SK-N-SH (cell line): Measurements from ENCODE around the gene TMEM69. TPM values are rescaled to one million over a fixed set of nuclear protein-coding genes. Genes with fewer than 3 reads are reported as not detected.
A peak's percentile ranks its signal among the peaks of the same experiment; 100 is the strongest.

ENCODE experiments used
- CTCF ChIA-PET: fragments of 300-600, 350-600 bp; formaldehyde crosslinking; extraction: SDS; loops from one replicate; lab custom pipeline; 2021; lab: Yijun Ruan, JAX
- POLR2A ChIA-PET: fragments of 350-600 bp; sonication (Branson Sonifier 250); formaldehyde crosslinking; extraction: SDS; loops from one replicate; lab custom pipeline; 2020; ENCODE audit warnings: antibody characterized with exemption, inconsistent platforms; lab: Yijun Ruan, JAX
- DNase-seq: peaks from one replicate; pipeline ENCODE4 v3.0.0; 2012
- H2AFZ ChIP-seq: fragments of 200-600 bp; sonication (generic); 2 replicates; pipeline ENCODE4 v1.8.1; 2016; ENCODE audit warnings: antibody characterized with exemption, mild to moderate bottlenecking, low read depth
- H3F3A ChIP-seq: fragments of 200-600 bp; sonication (generic); replicated peaks from 2 replicates; pipeline ENCODE3; 2016; ENCODE audit warnings: antibody characterized with exemption, mild to moderate bottlenecking; ENCODE audit not compliant: insufficient read depth
- H3K27ac ChIP-seq, 2 experiments: fragments of 200-500 bp in 1 of 2; fragments of 200-600 bp in 1 of 2; sonication (Bioruptor generic) in 1 of 2; sonication (generic), shearing (Covaris generic) in 1 of 2; 2 replicates each; pipeline versions ENCODE4 v1.5.1 to v1.6.1; 2014 to 2016; ENCODE audit warnings: low read depth in 2 of 2, inconsistent platforms in 1 of 2, low read length in 1 of 2, mild to moderate bottlenecking in 1 of 2, mixed read lengths in 1 of 2
- H3K27me3 ChIP-seq: fragments of 200-600 bp; sonication (generic), shearing (Covaris generic); 2 replicates; pipeline ENCODE4 v1.6.1; 2016; ENCODE audit warnings: mixed run types; ENCODE audit not compliant: insufficient read depth
- H3K36me3 ChIP-seq, 2 experiments: fragments of 200-500 bp in 1 of 2; fragments of 200-600 bp in 1 of 2; sonication (Bioruptor generic) in 1 of 2; sonication (generic) in 1 of 2; replicated peaks in 1 of 2; 2 replicates each; pipeline versions ENCODE3 to v1.5.1; 2014 to 2016; ENCODE audit warnings: low read length in 1 of 2, mild to moderate bottlenecking in 1 of 2; ENCODE audit not compliant: insufficient read depth in 2 of 2, control insufficient read depth in 1 of 2
- H3K4me1 ChIP-seq, 2 experiments: fragments of 200-500 bp in 1 of 2; fragments of 200-600 bp in 1 of 2; sonication (Bioruptor generic) in 1 of 2; sonication (generic), shearing (Covaris generic) in 1 of 2; 2 replicates each; pipeline versions ENCODE4 v1.5.1 to v1.6.1; 2014 to 2016; ENCODE audit warnings: low read depth in 1 of 2, low read length in 1 of 2, mixed run types in 1 of 2; ENCODE audit not compliant: insufficient read depth in 2 of 2, control insufficient read depth in 1 of 2
- H3K4me2 ChIP-seq: fragments of 200-600 bp; sonication (generic), shearing (Covaris generic); 2 replicates; pipeline ENCODE4 v1.6.1; 2017; ENCODE audit warnings: mixed run types
- H3K4me3 ChIP-seq, 2 experiments: fragments of 200-500 bp in 1 of 2; fragments of 200-600 bp in 1 of 2; sonication (Bioruptor generic) in 1 of 2; sonication (generic), shearing (Covaris generic) in 1 of 2; 2 replicates each; pipeline versions ENCODE4 v1.5.1 to v1.8.1; 2014 to 2016; ENCODE audit warnings: low read depth in 2 of 2, inconsistent platforms in 1 of 2, low read length in 1 of 2, mild to moderate bottlenecking in 1 of 2, mixed read lengths in 1 of 2, moderate library complexity in 1 of 2
- H3K79me2 ChIP-seq: fragments of 200-600 bp; sonication (generic); 2 replicates; pipeline ENCODE4 v1.8.1; 2017; ENCODE audit warnings: mild to moderate bottlenecking; ENCODE audit not compliant: insufficient read depth
- H3K9ac ChIP-seq: fragments of 200-600 bp; sonication (generic); 2 replicates; pipeline ENCODE4 v1.6.1; 2017; ENCODE audit warnings: mixed run types
- H3K9me2 ChIP-seq: fragments of 200-600 bp; sonication (generic); 2 replicates; pipeline ENCODE4 v1.6.1; 2017; ENCODE audit warnings: mixed run types
- H3K9me3 ChIP-seq: fragments of 200-600 bp; sonication (generic); 2 replicates; pipeline ENCODE4 v1.6.1; 2017; ENCODE audit warnings: mixed run types, mild to moderate bottlenecking, moderate library complexity
- H4K20me1 ChIP-seq: fragments of 200-600 bp; sonication (generic); 2 replicates; pipeline ENCODE4 v1.6.1; 2017; ENCODE audit warnings: mild to moderate bottlenecking, mixed run types; ENCODE audit not compliant: insufficient read depth
- CHD2 ChIP-seq: fragments of 150-350 bp; IDR thresholded peaks from 2 replicates; pipeline ENCODE4 v1.6.1; 2018; ENCODE audit warnings: low read length; ENCODE audit not compliant: partially characterized antibody
- EP300 ChIP-seq, 2 experiments: IDR thresholded peaks; 2 replicates each; pipeline versions ENCODE4 v1.4.0 to v1.6.1; 2012; ENCODE audit warnings: borderline replicate concordance in 1 of 2, low read depth in 1 of 2, low read length in 1 of 2
- GABPA ChIP-seq: IDR thresholded peaks from 2 replicates; pipeline ENCODE4 v1.4.0; 2012; ENCODE audit warnings: low read depth, mild to moderate bottlenecking
- JUND ChIP-seq: IDR thresholded peaks from 2 replicates; pipeline ENCODE4 v1.4.0; 2012
- MEF2A ChIP-seq: IDR thresholded peaks from 2 replicates; pipeline ENCODE4 v1.4.0; 2012; ENCODE audit warnings: low read depth, borderline replicate concordance
- NFIC ChIP-seq: IDR thresholded peaks from 2 replicates; pipeline ENCODE4 v1.4.0; 2012; ENCODE audit warnings: borderline replicate concordance
- RAD21 ChIP-seq: IDR thresholded peaks from 2 replicates; pipeline ENCODE4 v1.6.1; 2012; ENCODE audit warnings: mild to moderate bottlenecking, low read length
- REST ChIP-seq: IDR thresholded peaks from 2 replicates; pipeline ENCODE4 v1.6.1; 2012; ENCODE audit warnings: mild to moderate bottlenecking, low read depth, low read length, moderate library complexity
- TAF1 ChIP-seq: IDR thresholded peaks from 2 replicates; pipeline ENCODE4 v1.6.1; 2012; ENCODE audit warnings: low read depth, mild to moderate bottlenecking, low read length, moderate library complexity, borderline replicate concordance
- TCF12 ChIP-seq: IDR thresholded peaks from 2 replicates; pipeline ENCODE4 v1.4.0; 2012
- WGBS: methylation state at CpG from one replicate; pipeline ENCODE4 v1.1.6; 2017; ENCODE audit warnings: low lambda C conversion rate; 5-methylcytosine and 5-hydroxymethylcytosine counted together
- polyA plus RNA-seq, 3 experiments: library from polyadenylated mRNA; depleted of rRNA; stranded (reverse); fragments of >200 nt; gene quantifications; 2 replicates each; pipeline ENCODE4 v1.2.3, GENCODE V29; 2012

TMEM69 gene
- polyA plus RNA-seq, 1 of the 3 experiments (the other 2 are of a cell fraction) = 46.1 TPM

GRCh38 chr1:45668526-45668925 lies 19.5 kb upstream of the TMEM69 start:
- no peak overlapping the region for H3K4me2 ChIP-seq
- H3F3A ChIP-seq = peaks cover 19% of the 10 kb centered on the region
- H3K36me3 ChIP-seq = peaks cover 0 to 2% of the 10 kb centered on the region in 2 experiments
- no peak overlapping the region for H3K4me3 ChIP-seq
- peak overlapping the region in 1 of 2 experiments; percentile 82; a peak in 1 of 4 replicates for H3K27ac ChIP-seq
- CTCF ChIA-PET = no interaction called here
- no peaks in the 10 kb centered on the region for H3K9me3 ChIP-seq
- POLR2A ChIA-PET = no interaction called here
- H3K79me2 ChIP-seq = peaks cover 100% of the 10 kb centered on the region
- no peak for TF ChIP-seq REST
- no peaks in the 10 kb centered on the region for H3K9me2 ChIP-seq
- H4K20me1 ChIP-seq = peaks cover 94% of the 10 kb centered on the region
- peaks cover 0 to 16% of the 10 kb centered on the region in 2 experiments; a peak in 2 of 4 replicates for H3K4me1 ChIP-seq
- H3K9ac ChIP-seq = no peak overlapping the region
- WGBS = 95% methylated on average over 4 of the region's 4 CpGs
- H3K27me3 ChIP-seq = no peaks in the 10 kb centered on the region
- no peak for DNase-seq
- no peak overlapping the region for H2AFZ ChIP-seq

DNA sequence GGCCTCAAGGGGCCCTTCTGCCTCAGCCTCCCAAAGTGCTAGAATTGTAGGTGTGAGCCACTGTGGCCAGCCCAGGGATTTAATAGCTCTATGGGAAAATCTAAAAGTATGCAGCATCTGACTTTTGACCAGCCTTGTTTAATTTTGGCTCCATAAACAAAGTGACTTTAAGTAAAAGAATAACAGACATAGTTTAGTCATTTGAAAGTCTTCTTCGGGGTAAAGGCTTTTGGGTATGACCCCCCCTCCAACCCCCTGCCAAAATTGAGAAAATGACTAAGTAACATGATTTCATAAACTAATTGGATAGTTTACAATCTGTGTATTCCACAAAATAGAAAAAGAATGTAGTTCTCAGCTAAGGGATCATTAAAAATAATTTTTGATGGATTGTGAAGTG lies 18.6 kb upstream of the TMEM69 start:
- Histone ChIP-seq H3K4me3 (no peak overlapping the region), H3K27ac (peak overlapping the region in 1 of 2 experiments; percentile 82; a peak in 2 of 4 replicates), H3K9me3 (no peaks in the 10 kb centered on the region), H3K79me2 (peaks cover 100% of the 10 kb centered on the region), H3K4me1 (peaks cover 0 to 25% of the 10 kb centered on the region in 2 experiments; a peak in 2 of 4 replicates), H3K9ac (no peak overlapping the region; the same call in 1 of the 2 replicates), H3K9me2 (no peaks in the 10 kb centered on the region), H3K27me3 (no peaks in the 10 kb centered on the region), H3K4me2 (peak overlapping the region; percentile 44; the same call in 1 of the 2 replicates), H2AFZ (no peak overlapping the region), H4K20me1 (peaks cover 95% of the 10 kb centered on the region), H3K36me3 (peaks cover 0 to 4% of the 10 kb centered on the region in 2 experiments), H3F3A (peaks cover 19% of the 10 kb centered on the region)
- 59% methylated on average over 1 of the region's 1 CpG for WGBS
- CTCF ChIA-PET = no interaction called here
- POLR2A ChIA-PET = no interaction called here
- no peak for TF ChIP-seq REST
- no peak for TF ChIP-seq GABPA
- TF ChIP-seq EP300 (IDR thresholded peaks at IDR 0.05; ENCODE audit: borderline replicate concordance in 1 of 2, low read depth in 1 of 2, low read length in 1 of 2) = no peak
- no peak for TF ChIP-seq TCF12
- no peak for TF ChIP-seq JUND
- TF ChIP-seq RAD21 = no peak
- TF ChIP-seq NFIC = no peak
- no peak for TF ChIP-seq TAF1
- TF ChIP-seq MEF2A = no peak
- TF ChIP-seq CHD2 = no peak
- DNase-seq = no peak
